GM21423 (cell line): ENCODE results near the gene SMYD3.
"Not testable (repeated sequence)": the region's sequence is repeated elsewhere in the genome, so short reads cannot be mapped to it uniquely, and the experiment has no call there.

Experiments
- ATAC-seq: cut with Tn5 transposase; IDR thresholded peaks from one replicate; pipeline ENCODE4 v1.9.1; 2021; ENCODE audit warnings: mild to moderate bottlenecking, moderate library complexity; ENCODE audit not compliant: unreplicated experiment

Gene SMYD3

GRCh38 chr1:245715291-245715701 lies 791.8 kb downstream of the SMYD3 start:
- ATAC-seq = no peak

GRCh38 chr1:245714027-245714426 lies 793.1 kb downstream of the SMYD3 start:
- ATAC-seq = not testable (repeated sequence)

- ATAC-seq = no peak
Measured at GRCh38 chr1:245710961-245711903, 795.8 kb downstream of the SMYD3 start.

- ATAC-seq = no peak
Measured at GRCh38 chr1:245707941-245708340, 799.1 kb downstream of the SMYD3 start.

GRCh38 chr1:245704765-245705164 lies 802.3 kb downstream of the SMYD3 start:
- no peak for ATAC-seq

- no peak for ATAC-seq
Measured at GRCh38 chr1:245704341-245704740, 802.7 kb downstream of the SMYD3 start.

- ATAC-seq = no peak
Measured at GRCh38 chr1:245702346-245702745, 804.7 kb downstream of the SMYD3 start.

- ATAC-seq = no peak
Measured at GRCh38 chr1:245701631-245702030, 805.4 kb downstream of the SMYD3 start.

- ATAC-seq = no peak
Measured at GRCh38 chr1:245700631-245701030, 806.4 kb downstream of the SMYD3 start.
